CD4-positive, alpha-beta T cell (primary cell): ENCODE results near the gene RNU1-4. TPM values are rescaled to one million over a fixed set of nuclear protein-coding genes. Genes with fewer than 3 reads are reported as not detected.
A peak's percentile ranks its signal among the peaks of the same experiment; 100 is the strongest.
"Not testable (repeated sequence)": the region's sequence is repeated elsewhere in the genome, so short reads cannot be mapped to it uniquely, and the experiment has no call there.

Experiments used
- ATAC-seq: fragments of 200-7000 bp; cut with Tn5 transposase; one replicate; pipeline ENCODE4 v1.10.0; 2022; ENCODE audit warnings: mild to moderate bottlenecking; ENCODE audit not compliant: poor library complexity
- CTCF ChIA-PET: fragments of 350-600 bp; sonication (Branson Sonifier 250); formaldehyde crosslinking; loops from one replicate; lab custom pipeline; 2021; ENCODE audit warnings: antibody characterized with exemption, inconsistent platforms; lab: Charles Lee
- POLR2A ChIA-PET: fragments of 350-600 bp; sonication (Branson Sonifier 250); formaldehyde crosslinking; loops from one replicate; lab custom pipeline; 2021; ENCODE audit warnings: antibody characterized with exemption, inconsistent platforms; lab: Charles Lee
- DNase-seq, 14 experiments: peaks; one replicate each; pipeline ENCODE4 v3.0.0-alpha.2; 2013 to 2020; ENCODE audit warnings: mixed read lengths in 2 of 14
- H3K27ac ChIP-seq, 2 donors: one replicate each; pipeline versions ENCODE4 v1.5.1 to v1.7.0; 2013; ENCODE audit warnings: low read length in 2 of 2, low read depth in 1 of 2, mild to moderate bottlenecking in 1 of 2
- H3K27me3 ChIP-seq, 2 experiments: 1 replicate in 1 of 2; 2 replicates in 1 of 2; pipeline versions ENCODE4 v1.6.1 to v1.7.0; 2013; ENCODE audit warnings: low read length in 2 of 2, control low read depth in 1 of 2, mild to moderate bottlenecking in 1 of 2, moderate library complexity in 1 of 2; ENCODE audit not compliant: insufficient read depth in 2 of 2, control insufficient read depth in 1 of 2
- H3K36me3 ChIP-seq: one replicate; pipeline ENCODE4 v1.6.1; 2013; ENCODE audit warnings: low read length, control low read depth; ENCODE audit not compliant: insufficient read depth
- H3K4me1 ChIP-seq: one replicate; pipeline ENCODE4 v1.6.1; 2013; ENCODE audit warnings: low read length, control low read depth; ENCODE audit not compliant: insufficient read depth
- H3K4me3 ChIP-seq: one replicate; pipeline ENCODE4 v1.5.1; 2013; ENCODE audit warnings: mild to moderate bottlenecking, low read length, moderate library complexity
- H3K9me3 ChIP-seq, 2 experiments: 1 replicate in 1 of 2; 2 replicates in 1 of 2; pipeline versions ENCODE4 v1.6.1 to v1.7.0; 2013; ENCODE audit warnings: low read length in 2 of 2, mild to moderate bottlenecking in 2 of 2, control low read depth in 1 of 2, moderate library complexity in 1 of 2; ENCODE audit not compliant: control insufficient read depth in 1 of 2, insufficient read depth in 1 of 2
- H3K27ac Mint-ChIP-seq: one replicate; pipeline ENCODE4 v1.8.0; 2020; ENCODE audit warnings: mixed read lengths
- H3K27me3 Mint-ChIP-seq: one replicate; pipeline ENCODE4 v1.8.0; 2021; ENCODE audit warnings: mixed read lengths
- H3K36me3 Mint-ChIP-seq: one replicate; pipeline ENCODE4 v1.8.0; 2021; ENCODE audit warnings: low read depth, mixed read lengths
- H3K4me1 Mint-ChIP-seq: one replicate; pipeline ENCODE4 v1.8.0; 2021; ENCODE audit warnings: low read depth, mixed read lengths
- H3K4me3 Mint-ChIP-seq: one replicate; pipeline ENCODE4 v1.8.0; 2020; ENCODE audit warnings: mild to moderate bottlenecking, mixed read lengths
- H3K9me3 Mint-ChIP-seq: one replicate; pipeline ENCODE4 v1.8.0; 2020; ENCODE audit warnings: mixed read lengths
- intact Hi-C, 2 experiments: fragments of 100-400 bp; cut with DNase I in 1 of 2; cut with micrococcal nuclease in 1 of 2; formaldehyde crosslinking; loops; one replicate each; pipeline versions ENCODE4 v1.15.1 to v1.9.0; 2023 to 2025; cut with DNase I, micrococcal nuclease
- total RNA-seq, 174 experiments: library from RNA in 2 of 174; stranded (reverse) in 2 of 174; gene quantifications; one replicate each; pipeline ENCODE4 v1.2.3 and lab custom pipeline; 2021 to 2026
- TF ChIP-seq, protein P1 (sequence below): fragments of 200-600 bp; IDR thresholded peaks from one replicate; pipeline ENCODE4 v1.8.0; 2022; ENCODE audit warnings: antibody characterized with exemption, mild to moderate bottlenecking

RNU1-4 gene
- total RNA-seq, 2 experiments from 2014 or later: 4,982 to 5,937 TPM

- H3K4me3 ChIP-seq, H3K36me3 Mint-ChIP-seq, ATAC-seq, H3K27ac ChIP-seq, H3K4me1 ChIP-seq, H3K27ac Mint-ChIP-seq, POLR2A ChIA-PET, CTCF ChIA-PET, intact Hi-C loops, H3K4me1 Mint-ChIP-seq, H3K27me3 ChIP-seq, H3K9me3 ChIP-seq, H3K4me3 Mint-ChIP-seq, H3K36me3 ChIP-seq, H3K9me3 Mint-ChIP-seq: not testable (repeated sequence)
- H3K27me3 Mint-ChIP-seq: peaks cover 25% of the 10 kb centered on the region
- DNase-seq: peak in 1 of 14 experiments; percentile 5
These were observed 27.7 kb upstream of the RNU1-4 start for GRCh38 chr1:16712582-16712981.

GRCh38 chr1:16712984-16713383 lies 27.3 kb upstream of the RNU1-4 start:
- H3K27me3 Mint-ChIP-seq: peaks cover 28% of the 10 kb centered on the region
- H3K4me1 ChIP-seq, ATAC-seq, H3K9me3 ChIP-seq, H3K4me3 ChIP-seq, H3K36me3 ChIP-seq, H3K36me3 Mint-ChIP-seq, DNase-seq, H3K27ac ChIP-seq, H3K9me3 Mint-ChIP-seq, H3K4me1 Mint-ChIP-seq, POLR2A ChIA-PET, CTCF ChIA-PET, H3K27me3 ChIP-seq, H3K27ac Mint-ChIP-seq, H3K4me3 Mint-ChIP-seq, intact Hi-C loops: not testable (repeated sequence)

DNA sequence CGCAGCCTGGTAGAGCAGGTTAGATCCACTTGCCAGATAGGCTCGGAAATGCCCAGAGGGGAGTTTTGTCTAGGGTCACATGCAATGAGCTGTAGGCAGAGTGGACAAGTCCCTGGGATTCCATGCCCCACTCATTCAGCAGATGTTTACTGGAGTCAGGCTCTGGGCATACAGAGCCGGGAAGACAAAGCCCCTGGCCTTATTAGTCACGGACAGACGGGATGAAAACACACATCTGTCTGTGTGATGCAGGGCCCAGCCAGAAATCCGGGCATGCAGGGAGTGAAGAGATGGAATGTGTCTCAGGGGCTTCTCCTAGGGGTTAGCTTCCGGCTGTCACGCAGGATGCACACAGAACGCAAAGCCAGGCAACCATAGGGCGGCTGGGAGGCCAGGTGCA lies 26.8 kb upstream of the RNU1-4 start:
- POLR2A ChIA-PET: not testable (repeated sequence)

GRCh38 chr1:16716691-16717335 lies 23.5 kb upstream of the RNU1-4 start:
- no peak overlapping the region for H3K27ac Mint-ChIP-seq
- H3K4me3 ChIP-seq: no peak overlapping the region
- H3K9me3 ChIP-seq: peaks cover 0 to 4% of the 10 kb centered on the region in 2 experiments
- no peaks in the 10 kb centered on the region for H3K4me1 Mint-ChIP-seq
- H3K4me3 Mint-ChIP-seq: no peak overlapping the region
- no peak overlapping the region for H3K27ac ChIP-seq
- no peaks in the 10 kb centered on the region for H3K36me3 Mint-ChIP-seq
- DNase-seq (peak in 2 of 14 experiments; percentile 6 to 14), ATAC-seq (no peak)
- no peaks in the 10 kb centered on the region for H3K36me3 ChIP-seq
- peaks cover 25% of the 10 kb centered on the region for H3K27me3 Mint-ChIP-seq
- ChIA-PET CTCF (interaction anchor here (0.6 to 1.7 kb wide), 3 partner anchors 10 to 1545 kb away, joined by 3 to 9 read pairs (median 5); no protein-coding TSS in a partner anchor), POLR2A (no interaction called here)
- TF ChIP-seq, protein P1, sequence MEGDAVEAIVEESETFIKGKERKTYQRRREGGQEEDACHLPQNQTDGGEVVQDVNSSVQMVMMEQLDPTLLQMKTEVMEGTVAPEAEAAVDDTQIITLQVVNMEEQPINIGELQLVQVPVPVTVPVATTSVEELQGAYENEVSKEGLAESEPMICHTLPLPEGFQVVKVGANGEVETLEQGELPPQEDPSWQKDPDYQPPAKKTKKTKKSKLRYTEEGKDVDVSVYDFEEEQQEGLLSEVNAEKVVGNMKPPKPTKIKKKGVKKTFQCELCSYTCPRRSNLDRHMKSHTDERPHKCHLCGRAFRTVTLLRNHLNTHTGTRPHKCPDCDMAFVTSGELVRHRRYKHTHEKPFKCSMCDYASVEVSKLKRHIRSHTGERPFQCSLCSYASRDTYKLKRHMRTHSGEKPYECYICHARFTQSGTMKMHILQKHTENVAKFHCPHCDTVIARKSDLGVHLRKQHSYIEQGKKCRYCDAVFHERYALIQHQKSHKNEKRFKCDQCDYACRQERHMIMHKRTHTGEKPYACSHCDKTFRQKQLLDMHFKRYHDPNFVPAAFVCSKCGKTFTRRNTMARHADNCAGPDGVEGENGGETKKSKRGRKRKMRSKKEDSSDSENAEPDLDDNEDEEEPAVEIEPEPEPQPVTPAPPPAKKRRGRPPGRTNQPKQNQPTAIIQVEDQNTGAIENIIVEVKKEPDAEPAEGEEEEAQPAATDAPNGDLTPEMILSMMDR: no peak
- intact Hi-C loops: no loop called here
- peaks cover 0 to 3% of the 10 kb centered on the region in 2 experiments for H3K27me3 ChIP-seq
- H3K9me3 Mint-ChIP-seq: no peaks in the 10 kb centered on the region
- H3K4me1 ChIP-seq: no peaks in the 10 kb centered on the region

More for the DNA sequence above, 26.8 kb upstream of the RNU1-4 start:
- H3K9me3 Mint-ChIP-seq, H3K4me1 Mint-ChIP-seq, H3K27ac ChIP-seq, H3K4me3 ChIP-seq, H3K27ac Mint-ChIP-seq, H3K36me3 ChIP-seq, DNase-seq, CTCF ChIA-PET, H3K36me3 Mint-ChIP-seq, intact Hi-C loops, ATAC-seq, H3K9me3 ChIP-seq, H3K4me1 ChIP-seq, H3K27me3 ChIP-seq, H3K4me3 Mint-ChIP-seq: not testable (repeated sequence)
- H3K27me3 Mint-ChIP-seq: peaks cover 28% of the 10 kb centered on the region
